Panc1 (cell line): ENCODE data around the gene SLC30A1. TPM values are rescaled to one million over a fixed set of nuclear protein-coding genes. Genes with fewer than 3 reads are reported as not detected.

Experiments
- ATAC-seq: fragments of 200-7000 bp; cut with Tn5 transposase; 2 replicates; pipeline ENCODE4 v1.9.1; 2020; ENCODE audit warnings: mild to moderate bottlenecking, moderate library complexity
- BruUV-seq: library from RNA; stranded (reverse); fragments of 400-500 nt; replicated peaks from 2 replicates; lab custom pipeline; 2021; lab: Mats Ljungman, UMichigan
- CTCF ChIA-PET: fragments of 300-600 bp; sonication (Branson Sonifier 250); formaldehyde crosslinking; loops from one replicate; lab custom pipeline; 2022; ENCODE audit warnings: antibody characterized with exemption; lab: Charles Lee
- POLR2A ChIA-PET: fragments of 300-600 bp; sonication (Branson Sonifier 250); formaldehyde crosslinking; loops from one replicate; lab custom pipeline; 2022; ENCODE audit warnings: antibody characterized with exemption; lab: Charles Lee
- DNase-seq: peaks from one replicate; pipeline ENCODE4 v3.0.0-alpha.2; 2010; ENCODE audit warnings: low read depth, low spot score
- H3K27ac ChIP-seq: 2 replicates; pipeline ENCODE4 v1.5.1; 2011; ENCODE audit warnings: mild to moderate bottlenecking, low read length, inconsistent platforms
- H3K27me3 ChIP-seq: fragments of 200-500 bp; sonication (Bioruptor generic); 2 replicates; pipeline ENCODE4 v1.6.0; 2014; ENCODE audit warnings: low read length, inconsistent platforms; ENCODE audit not compliant: control insufficient read depth, insufficient read depth
- H3K36me3 ChIP-seq: fragments of 200-500 bp; sonication (Bioruptor generic); 2 replicates; pipeline ENCODE4 v1.5.1; 2014; ENCODE audit warnings: inconsistent platforms, mild to moderate bottlenecking, low read length, moderate library complexity; ENCODE audit not compliant: control insufficient read depth, insufficient read depth
- H3K4me1 ChIP-seq: 2 replicates; pipeline ENCODE4 v1.5.1; 2011; ENCODE audit warnings: inconsistent platforms, mild to moderate bottlenecking, low read length, moderate library complexity; ENCODE audit not compliant: control insufficient read depth, insufficient read depth
- H3K4me3 ChIP-seq, 2 experiments: 2 replicates each; pipeline ENCODE4 v1.5.1; 2011 to 2012; ENCODE audit warnings: low read depth in 2 of 2, low read length in 2 of 2, mild to moderate bottlenecking in 2 of 2, inconsistent platforms in 1 of 2, moderate library complexity in 1 of 2
- H3K9me3 ChIP-seq: fragments of 200-500 bp; sonication (Bioruptor generic); 2 replicates; pipeline ENCODE4 v1.5.1; 2014; ENCODE audit warnings: low read depth, mild to moderate bottlenecking, inconsistent platforms, low read length, moderate library complexity; ENCODE audit not compliant: control insufficient read depth, insufficient read depth
- CTCF ChIP-seq: fragments of 450-650 bp; IDR thresholded peaks from 2 replicates; pipeline ENCODE4 v1.5.1; 2017; ENCODE audit warnings: mild to moderate bottlenecking
- POLR2AphosphoS5 ChIP-seq: IDR thresholded peaks from 2 replicates; pipeline ENCODE4 v1.6.1; 2012; ENCODE audit warnings: mild to moderate bottlenecking, low read depth, low read length, moderate library complexity
- REST ChIP-seq, 2 experiments: IDR thresholded peaks; 2 replicates each; pipeline ENCODE4 v1.6.1; 2011 to 2012; ENCODE audit warnings: low read depth in 2 of 2, control low read depth in 1 of 2, low read length in 1 of 2, mild to moderate bottlenecking in 1 of 2, moderate library complexity in 1 of 2; ENCODE audit not compliant: insufficient read depth in 1 of 2
- SIN3A ChIP-seq: IDR thresholded peaks from 2 replicates; pipeline ENCODE4 v1.6.1; 2012; ENCODE audit warnings: low read depth, mild to moderate bottlenecking, low read length, moderate library complexity, borderline replicate concordance; ENCODE audit not compliant: insufficient read depth
- TCF7L2 ChIP-seq: IDR thresholded peaks from 2 replicates; pipeline ENCODE4 v1.6.1; 2011; ENCODE audit warnings: mild to moderate bottlenecking, low read depth, low read length, inconsistent platforms
- in situ Hi-C: cut with HindIII; loops from 2 replicates; pipeline ENCODE4 v1.10.0; 2016; ENCODE audit warnings: low sequenced_read_pairs, low pct_unique_long_range_greater_than_20kb
- intact Hi-C: fragments of 100-400 bp; cut with micrococcal nuclease; formaldehyde crosslinking; loops from one replicate; pipeline ENCODE4 v1.10.0; 2022; ENCODE audit not compliant: unreplicated experiment
- total RNA-seq: library from RNA; stranded (reverse); gene quantifications from one replicate; pipeline ENCODE4 v1.2.1, GENCODE V29; 2021; ENCODE audit not compliant: unreplicated experiment

Gene SLC30A1
- total RNA-seq, 1 experiment from 2014 or later: 34.5 TPM

- H3K4me3 ChIP-seq: no peak overlapping the region
- no peaks in the 10 kb centered on the region for H3K9me3 ChIP-seq
- H3K36me3 ChIP-seq: no peaks in the 10 kb centered on the region
- peaks cover 2% of the 10 kb centered on the region; the same call in 1 of the 2 replicates for H3K4me1 ChIP-seq
- CTCF ChIA-PET: no interaction called here
- in situ Hi-C loops (no loop called here), intact Hi-C loops (no loop called here)
- no peak overlapping the region for H3K27ac ChIP-seq
- no peaks in the 10 kb centered on the region for H3K27me3 ChIP-seq
- no peak for DNase-seq
- POLR2A ChIA-PET: no interaction called here
- TF ChIP-seq SIN3A (no peak), REST (IDR thresholded peaks at IDR 0.05; ENCODE audit: insufficient read depth in 1 of 2, low read depth in 2 of 2, low read length in 1 of 2) (no peak), CTCF (no peak), POLR2AphosphoS5 (no peak), TCF7L2 (no peak)
- BruUV-seq: no TSS peak
- ATAC-seq: no peak
Measured at GRCh38 chr1:211586538-211586937, 7.6 kb upstream of the SLC30A1 start.

GRCh38 chr1:211583011-211583992, 4.3 kb upstream of the SLC30A1 start:
- BruUV-seq: no TSS peak
- ChIA-PET CTCF (no interaction called here), POLR2A (interaction anchor here (0.7 kb wide), 1 partner anchor 10 kb away, joined by 4 read pairs; no protein-coding TSS in a partner anchor)
- no peaks in the 10 kb centered on the region for H3K9me3 ChIP-seq
- H3K36me3 ChIP-seq: no peaks in the 10 kb centered on the region
- TF ChIP-seq CTCF: no peak
- no peak for TF ChIP-seq TCF7L2
- no peak for TF ChIP-seq REST (IDR thresholded peaks at IDR 0.05; ENCODE audit: insufficient read depth in 1 of 2, low read depth in 2 of 2, low read length in 1 of 2)
- no peak for TF ChIP-seq SIN3A
- no peak for TF ChIP-seq POLR2AphosphoS5
- DNase-seq (no peak), ATAC-seq (no peak)
- H3K27ac ChIP-seq: no peak overlapping the region
- peaks cover 9% of the 10 kb centered on the region; the same call in 1 of the 2 replicates for H3K4me1 ChIP-seq
- no peaks in the 10 kb centered on the region for H3K27me3 ChIP-seq
- in situ Hi-C loops: no loop called here
- intact Hi-C loops: no loop called here
- no peak overlapping the region for H3K4me3 ChIP-seq
